ENCODE results near the gene SLC39A9.
A peak's percentile ranks its signal among the peaks of the same experiment; 100 is the strongest.

SLC39A9 gene

DNA sequence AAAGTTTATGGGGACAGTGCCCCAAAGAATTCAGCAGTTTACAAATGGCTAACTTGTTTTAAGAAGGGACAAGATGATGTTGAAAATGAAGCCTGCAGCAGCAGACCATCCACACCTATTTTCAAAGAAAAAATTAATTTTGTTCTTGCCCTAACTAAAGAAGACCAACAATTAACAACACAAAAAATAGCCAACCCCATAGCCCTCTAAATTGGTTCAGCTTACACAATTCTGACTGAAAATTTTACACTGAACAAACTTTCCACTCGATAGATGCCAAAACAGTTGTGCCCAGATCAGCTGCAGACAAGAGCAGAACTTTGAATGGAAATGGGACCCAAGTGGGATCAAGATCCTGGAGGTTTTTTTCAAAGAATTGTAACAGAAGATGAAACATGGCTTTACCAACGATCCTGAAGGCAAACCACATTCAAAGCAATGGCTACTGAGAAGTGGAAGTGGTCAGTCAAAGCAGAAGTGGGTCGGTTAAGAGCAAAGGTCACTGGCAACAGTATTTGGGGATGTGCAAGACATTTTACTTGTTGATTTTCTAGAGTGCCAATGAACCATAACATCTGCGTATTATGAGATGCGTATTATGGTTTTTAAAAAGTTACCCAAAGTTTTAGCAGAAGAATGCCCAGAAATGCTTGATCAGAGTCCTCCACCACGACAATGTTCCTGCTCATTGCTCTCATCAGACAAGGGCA is 30.0 kb downstream of the SLC39A9 start:
- in situ Hi-C loops (cut with MboI; ENCODE audit: low sequenced_read_pairs, unreplicated experiment): no loop called here
- TF ChIP-seq, protein P1, sequence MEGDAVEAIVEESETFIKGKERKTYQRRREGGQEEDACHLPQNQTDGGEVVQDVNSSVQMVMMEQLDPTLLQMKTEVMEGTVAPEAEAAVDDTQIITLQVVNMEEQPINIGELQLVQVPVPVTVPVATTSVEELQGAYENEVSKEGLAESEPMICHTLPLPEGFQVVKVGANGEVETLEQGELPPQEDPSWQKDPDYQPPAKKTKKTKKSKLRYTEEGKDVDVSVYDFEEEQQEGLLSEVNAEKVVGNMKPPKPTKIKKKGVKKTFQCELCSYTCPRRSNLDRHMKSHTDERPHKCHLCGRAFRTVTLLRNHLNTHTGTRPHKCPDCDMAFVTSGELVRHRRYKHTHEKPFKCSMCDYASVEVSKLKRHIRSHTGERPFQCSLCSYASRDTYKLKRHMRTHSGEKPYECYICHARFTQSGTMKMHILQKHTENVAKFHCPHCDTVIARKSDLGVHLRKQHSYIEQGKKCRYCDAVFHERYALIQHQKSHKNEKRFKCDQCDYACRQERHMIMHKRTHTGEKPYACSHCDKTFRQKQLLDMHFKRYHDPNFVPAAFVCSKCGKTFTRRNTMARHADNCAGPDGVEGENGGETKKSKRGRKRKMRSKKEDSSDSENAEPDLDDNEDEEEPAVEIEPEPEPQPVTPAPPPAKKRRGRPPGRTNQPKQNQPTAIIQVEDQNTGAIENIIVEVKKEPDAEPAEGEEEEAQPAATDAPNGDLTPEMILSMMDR (IDR thresholded peaks at IDR 0.05; ENCODE audit: borderline replicate concordance, control extremely low read depth, extremely low read depth, insufficient read depth, missing control alignments): no peak
- peak; percentile 42 for DNase-seq (ENCODE audit: low spot score)

DNA sequence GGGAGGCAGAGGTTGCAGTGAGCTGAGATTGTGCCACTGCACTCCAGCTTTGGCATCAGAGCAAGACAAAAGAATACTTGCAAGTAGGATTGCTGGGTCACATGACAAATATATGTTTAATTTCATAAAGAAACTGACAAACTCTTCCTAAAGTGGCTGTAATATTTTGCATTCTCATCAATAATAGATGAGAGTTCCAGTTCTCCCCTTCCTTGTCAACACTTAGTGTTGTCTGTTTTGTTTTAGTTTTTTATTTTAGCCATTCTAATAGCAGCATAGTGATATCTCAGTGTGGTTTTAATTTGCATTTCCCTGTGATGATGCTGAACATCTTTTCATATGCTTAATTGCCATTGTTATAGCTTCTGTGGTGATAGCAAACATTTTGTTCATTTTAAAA is 31.2 kb downstream of the SLC39A9 start:
- in situ Hi-C loops (cut with MboI; ENCODE audit: low sequenced_read_pairs, unreplicated experiment): no loop called here

DNA sequence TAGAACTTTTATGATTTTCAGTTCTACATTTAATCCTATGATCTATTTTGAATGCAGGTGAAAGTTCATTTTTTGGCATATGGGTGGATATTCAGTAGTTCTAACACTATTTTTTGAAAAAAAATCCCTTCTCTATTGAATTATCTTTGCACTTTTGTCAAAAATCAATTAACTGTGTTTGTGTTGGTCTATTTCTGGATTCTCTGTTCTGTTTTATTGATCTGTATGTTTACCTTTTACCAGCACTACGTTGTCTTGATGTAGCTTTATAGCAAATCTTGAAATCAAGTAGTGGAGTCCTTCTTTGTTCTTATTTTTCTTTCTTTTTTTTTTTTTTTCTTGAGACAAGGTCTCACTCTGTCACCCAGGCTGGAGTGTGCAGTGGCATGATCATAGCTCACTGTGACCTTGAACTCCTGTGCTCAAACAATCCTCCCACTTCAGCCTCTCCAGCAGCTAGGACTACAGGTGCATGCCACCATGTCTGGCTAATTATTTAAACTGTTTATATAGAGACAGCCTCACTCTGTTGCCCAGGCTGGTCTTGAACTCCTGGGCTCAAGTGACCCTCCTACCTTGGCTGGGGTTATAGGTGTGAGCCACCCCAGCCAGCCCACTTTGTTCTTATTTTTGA is 31.9 kb downstream of the SLC39A9 start:
- DNase-seq (ENCODE audit: low spot score): no peak
- in situ Hi-C loops (cut with MboI; ENCODE audit: low sequenced_read_pairs, unreplicated experiment): no loop called here
- TF ChIP-seq, protein P1 (IDR thresholded peaks at IDR 0.05; ENCODE audit: borderline replicate concordance, control extremely low read depth, extremely low read depth, insufficient read depth, missing control alignments): no peak

More for the DNA sequence above, 31.2 kb downstream of the SLC39A9 start:
- TF ChIP-seq, protein P1 (IDR thresholded peaks at IDR 0.05; ENCODE audit: borderline replicate concordance, control extremely low read depth, extremely low read depth, insufficient read depth, missing control alignments): no peak
- DNase-seq (ENCODE audit: low spot score): no peak

GRCh38 chr14:69432364-69432763 is 33.9 kb downstream of the SLC39A9 start:
- no peak for DNase-seq (ENCODE audit: low spot score)

GRCh38 chr14:69439521-69440270 is 41.2 kb downstream of the SLC39A9 start:
- TF ChIP-seq, protein P1 (IDR thresholded peaks at IDR 0.05; ENCODE audit: borderline replicate concordance, control extremely low read depth, extremely low read depth, insufficient read depth, missing control alignments): no peak
- no peak for DNase-seq (ENCODE audit: low spot score)
- in situ Hi-C loops (cut with MboI; ENCODE audit: low sequenced_read_pairs, unreplicated experiment): no loop called here

More at GRCh38 chr14:69432364-69432763, 33.9 kb downstream of the SLC39A9 start:
- TF ChIP-seq, protein P1 (IDR thresholded peaks at IDR 0.05; ENCODE audit: borderline replicate concordance, control extremely low read depth, extremely low read depth, insufficient read depth, missing control alignments): no peak
- in situ Hi-C loops (cut with MboI; ENCODE audit: low sequenced_read_pairs, unreplicated experiment): no loop called here

- DNase-seq (ENCODE audit: low spot score): peak; percentile 63
- TF ChIP-seq, protein P1 (IDR thresholded peaks at IDR 0.05; ENCODE audit: borderline replicate concordance, control extremely low read depth, extremely low read depth, insufficient read depth, missing control alignments): no peak
These were observed 43.5 kb downstream of the SLC39A9 start for GRCh38 chr14:69441948-69442347.

More at GRCh38 chr14:69441948-69442347, 43.5 kb downstream of the SLC39A9 start:
- in situ Hi-C loops (cut with MboI; ENCODE audit: low sequenced_read_pairs, unreplicated experiment): no loop called here
